HG02943 (cell line): ENCODE data around the gene ABCC9.

Experiments
- ATAC-seq: cut with Tn5 transposase; IDR thresholded peaks from one replicate; pipeline ENCODE4 v1.9.1; 2021; ENCODE audit warnings: mild to moderate bottlenecking, low read depth, moderate library complexity; ENCODE audit not compliant: unreplicated experiment

The ABCC9 gene

DNA sequence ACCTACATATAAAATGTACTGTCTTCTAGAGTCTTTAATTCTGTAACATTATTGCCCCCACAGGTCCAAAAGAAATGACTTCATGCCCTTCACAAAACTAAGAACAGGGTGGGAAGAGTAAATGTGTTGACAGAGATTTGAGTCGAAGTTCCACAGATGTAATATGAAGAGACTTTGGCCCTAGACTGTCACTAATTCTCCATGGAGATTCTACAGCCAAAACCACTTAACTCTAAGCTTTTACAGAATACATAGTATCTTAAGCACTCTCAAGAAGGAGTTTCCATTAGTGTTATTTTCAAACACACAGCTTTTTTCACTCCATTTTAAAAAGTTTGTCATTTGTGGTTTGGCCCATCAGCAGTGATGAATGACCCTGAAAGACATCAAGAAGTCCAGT, 56.3 kb downstream of the ABCC9 start:
- ATAC-seq = no peak

DNA sequence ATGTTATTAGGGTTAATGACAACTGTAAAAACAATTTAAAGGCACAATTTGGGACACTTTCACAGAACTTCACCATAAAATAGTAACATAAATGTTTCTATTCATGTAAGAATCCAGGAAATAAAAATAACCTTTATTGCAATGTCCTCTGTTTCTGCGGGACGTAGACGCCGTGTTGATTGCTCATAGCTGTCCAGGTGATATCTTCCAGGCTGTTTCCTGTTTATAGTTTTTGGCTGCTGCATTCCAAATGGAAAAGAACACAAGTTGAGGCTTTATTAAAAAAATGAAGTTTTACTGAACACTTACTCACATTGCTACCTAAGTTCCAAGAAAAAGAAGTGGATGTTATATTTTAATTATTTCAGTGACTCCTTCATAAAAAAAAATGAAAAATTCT, 58.6 kb downstream of the ABCC9 start:
- no peak for ATAC-seq

DNA sequence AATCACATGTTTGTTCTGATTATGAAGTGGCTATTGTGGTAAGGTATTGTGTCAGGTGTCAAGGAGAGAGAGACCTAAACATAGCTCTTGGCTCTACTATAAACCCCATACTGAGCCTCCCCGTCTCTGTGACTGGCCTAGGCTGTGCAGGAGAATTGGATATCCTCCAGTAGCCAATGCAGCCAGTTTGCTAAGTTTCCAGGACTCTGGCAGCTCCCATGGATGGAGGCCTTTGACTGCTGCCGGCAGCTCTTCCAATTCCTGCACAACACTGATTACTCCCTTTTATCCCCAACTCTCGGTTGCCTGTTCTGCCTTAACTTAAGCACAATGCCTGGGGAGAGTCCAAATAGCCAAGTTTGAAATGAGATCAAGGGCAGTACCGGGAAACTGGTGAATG, 59.3 kb downstream of the ABCC9 start:
- no peak for ATAC-seq

DNA sequence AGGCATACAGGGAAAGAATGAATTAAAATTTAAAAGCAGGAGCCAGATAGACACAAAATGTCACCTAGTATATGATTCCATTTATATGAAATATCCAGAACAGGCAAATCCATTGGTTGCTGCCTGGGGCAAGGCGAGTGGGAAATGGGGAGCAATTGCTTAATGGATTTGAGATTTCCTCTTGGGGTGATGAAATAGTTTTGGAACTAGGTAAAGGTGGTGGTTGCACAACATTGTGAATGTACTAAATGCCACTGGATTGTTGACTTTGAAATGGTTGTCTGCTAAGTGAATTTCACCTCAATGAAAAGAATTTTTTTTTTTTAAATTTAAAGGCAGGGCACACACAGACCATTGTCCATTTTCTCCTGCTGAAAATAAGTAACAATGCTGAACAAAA, 61.9 kb downstream of the ABCC9 start:
- ATAC-seq = no peak

DNA sequence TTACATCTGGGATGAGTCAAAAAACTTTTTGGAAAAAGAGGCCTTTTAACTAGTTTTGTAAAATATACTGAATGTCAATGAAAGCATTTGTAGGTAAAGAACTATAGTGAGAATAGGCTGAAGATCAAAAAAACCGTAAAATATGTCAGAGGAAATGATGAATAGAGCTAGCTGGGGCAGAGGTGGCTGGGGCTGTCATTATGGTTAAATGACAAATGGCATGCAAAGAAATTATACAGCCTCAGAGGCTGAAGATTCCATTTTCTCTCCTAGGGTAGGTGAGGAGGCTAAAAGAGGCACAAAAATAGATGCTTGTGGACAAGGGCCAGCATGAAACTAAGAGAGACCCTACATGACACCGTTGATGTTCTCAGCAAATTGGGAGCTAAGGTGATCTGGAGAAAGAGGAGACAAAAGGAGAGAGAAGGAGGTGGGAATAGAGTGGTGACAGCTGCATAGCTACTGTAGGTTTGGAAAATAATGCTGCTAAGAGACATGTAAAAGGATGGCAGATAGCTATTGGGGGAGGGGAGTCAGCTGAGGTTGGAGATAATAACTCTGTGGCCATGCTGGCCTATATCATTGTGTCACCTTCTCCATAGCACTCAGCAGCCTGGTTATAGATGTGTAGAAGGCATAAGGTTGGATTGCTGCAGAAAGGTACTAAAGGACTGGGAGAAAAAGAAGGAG, 63.8 kb downstream of the ABCC9 start:
- no peak for ATAC-seq

DNA sequence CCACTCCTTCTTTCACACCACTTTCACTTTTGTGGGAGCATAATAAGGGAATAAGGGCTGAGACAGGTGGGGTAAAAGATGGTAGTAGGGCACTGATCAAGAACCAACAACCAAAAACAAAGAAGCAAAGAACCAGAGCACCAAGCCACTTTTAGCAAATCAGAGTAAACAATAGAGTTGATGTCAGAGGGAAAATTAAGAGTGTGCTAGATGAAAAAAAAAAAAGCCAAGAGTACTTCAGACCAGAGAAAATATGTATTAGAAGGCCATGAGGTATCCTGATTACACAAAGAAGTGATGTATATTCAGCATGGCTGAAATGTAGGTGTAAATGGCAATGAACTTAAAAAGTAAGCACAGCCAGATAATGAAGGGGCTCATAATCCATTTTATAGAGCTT, 75.4 kb downstream of the ABCC9 start:
- no peak for ATAC-seq

DNA sequence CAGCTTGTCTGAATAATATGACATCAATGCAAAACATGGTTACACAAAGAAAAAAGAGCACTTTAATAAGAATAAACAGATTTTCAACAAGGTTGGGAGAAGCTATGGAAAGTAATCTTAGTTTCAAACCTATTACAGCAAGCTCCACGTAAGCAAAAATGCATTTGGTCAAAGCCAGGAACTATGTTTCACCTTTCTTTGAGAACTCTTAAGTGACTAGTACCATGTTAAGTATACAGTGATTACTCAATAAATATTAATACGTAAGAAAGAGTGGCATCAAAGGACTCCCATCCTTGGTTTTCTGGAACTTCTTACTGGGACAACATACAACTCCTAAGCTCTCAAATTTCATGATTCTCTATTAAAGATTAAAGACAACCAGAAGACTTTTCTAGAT, 80.7 kb downstream of the ABCC9 start:
- ATAC-seq = no peak

DNA sequence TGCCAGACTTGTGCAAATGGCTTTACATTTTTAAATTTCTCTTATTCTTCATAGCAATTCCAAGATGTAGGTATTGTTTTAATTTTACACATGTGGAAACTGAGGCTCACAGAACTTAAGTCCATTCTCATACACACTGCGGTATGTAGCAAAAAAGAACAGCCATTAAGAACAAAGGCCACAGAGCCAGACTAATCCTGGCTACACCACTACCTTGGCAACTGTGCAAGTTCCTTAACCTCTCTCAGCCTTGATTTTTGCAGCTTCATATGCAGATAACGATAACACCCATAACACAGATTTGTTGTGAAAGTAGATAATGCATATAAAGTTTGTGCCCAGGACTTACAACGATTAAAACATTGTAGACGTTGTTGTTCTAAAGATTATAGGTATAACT, 81.1 kb downstream of the ABCC9 start:
- no peak for ATAC-seq

DNA sequence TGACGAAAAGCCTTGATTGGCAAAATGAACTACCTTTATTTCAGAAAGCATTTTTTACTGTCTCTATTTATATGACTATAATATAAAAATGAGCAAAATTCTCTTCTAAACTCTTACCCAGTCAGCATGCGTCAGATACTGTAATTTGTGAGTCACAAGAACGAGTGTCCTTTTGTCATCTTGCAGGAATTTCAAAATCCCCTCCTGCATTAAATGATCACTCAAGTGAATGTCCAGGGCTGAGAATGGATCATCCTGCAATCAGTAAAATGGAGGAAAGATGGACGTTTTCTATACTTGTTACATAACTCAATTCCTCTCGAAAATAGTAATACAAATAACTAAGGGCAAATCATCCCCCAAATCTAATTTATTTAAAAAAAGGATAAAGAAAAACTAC, 89.0 kb downstream of the ABCC9 start:
- ATAC-seq = no peak

DNA sequence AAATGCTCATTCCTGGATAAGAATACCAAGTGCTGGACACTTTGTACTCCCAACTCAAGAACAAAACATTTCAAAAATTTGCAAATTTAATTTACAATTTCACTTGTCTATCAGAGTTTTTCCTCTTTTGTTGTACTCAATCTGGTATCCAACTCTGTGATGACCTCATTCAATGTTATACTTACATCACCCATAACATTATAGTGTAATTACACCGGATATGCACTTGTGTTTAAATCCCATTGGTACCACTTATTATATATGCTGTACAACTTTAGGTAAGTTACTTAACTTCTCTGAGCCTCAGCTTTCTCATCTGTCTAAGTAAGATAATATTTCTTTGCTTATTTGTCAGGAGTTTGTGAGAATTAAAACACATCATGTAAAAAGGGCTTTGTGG, 90.1 kb downstream of the ABCC9 start:
- no peak for ATAC-seq

DNA sequence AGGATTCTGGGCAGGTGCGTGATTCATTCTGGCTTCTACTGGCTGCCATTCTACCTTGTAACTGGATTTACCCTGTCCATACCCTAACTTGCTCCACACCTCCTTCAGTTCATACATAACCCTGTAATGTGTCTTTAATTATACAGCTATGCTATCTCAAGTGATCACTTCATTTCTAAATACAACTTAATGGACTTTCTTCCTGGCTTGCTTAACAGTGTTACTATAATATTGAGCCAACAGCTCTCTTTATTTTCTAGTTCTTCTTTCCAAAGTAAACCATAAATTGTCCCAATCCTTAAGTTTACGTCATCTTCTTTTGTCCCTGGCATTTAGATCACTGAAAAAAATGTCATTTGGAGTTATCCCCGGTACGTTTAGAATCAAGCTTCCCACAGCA, 90.8 kb downstream of the ABCC9 start:
- ATAC-seq = no peak

DNA sequence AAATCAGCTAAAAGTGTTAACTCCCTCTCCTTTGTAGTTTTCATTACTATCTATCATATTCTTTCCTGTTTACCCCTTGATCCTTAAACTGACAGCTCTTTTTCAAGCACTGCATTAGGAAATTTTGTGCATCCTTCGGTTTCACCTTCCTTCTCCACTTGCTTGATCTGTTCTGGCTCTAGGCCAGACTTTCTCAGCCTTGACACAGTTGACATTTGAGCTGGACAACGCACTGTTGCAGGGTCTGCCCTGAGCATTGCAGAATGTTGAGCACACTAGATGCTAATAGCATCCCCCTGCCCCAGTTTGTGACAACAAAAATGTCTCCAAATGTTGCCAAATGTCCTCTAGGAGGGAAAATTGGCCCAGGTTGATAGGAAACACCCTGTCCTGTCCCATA, 91.3 kb downstream of the ABCC9 start:
- ATAC-seq = no peak

DNA sequence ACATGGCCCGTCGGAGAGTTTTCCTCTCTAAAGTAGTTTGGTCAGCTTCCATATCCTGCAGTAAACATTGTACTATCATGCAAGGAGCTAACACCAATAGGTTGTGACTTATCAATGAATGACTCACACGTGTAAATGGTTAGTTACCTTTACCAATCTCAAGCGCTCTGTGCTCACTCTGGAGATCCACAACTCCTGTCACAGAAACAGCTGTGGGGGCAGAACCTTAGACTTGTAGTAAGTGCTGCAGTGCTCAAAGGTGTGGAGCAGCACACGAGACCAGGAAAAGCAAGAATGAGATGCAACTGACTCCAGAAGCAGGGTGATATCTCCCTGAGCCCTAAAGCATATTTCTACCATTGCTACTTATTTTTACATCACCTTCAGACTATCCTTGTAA, 93.0 kb downstream of the ABCC9 start:
- no peak for ATAC-seq

DNA sequence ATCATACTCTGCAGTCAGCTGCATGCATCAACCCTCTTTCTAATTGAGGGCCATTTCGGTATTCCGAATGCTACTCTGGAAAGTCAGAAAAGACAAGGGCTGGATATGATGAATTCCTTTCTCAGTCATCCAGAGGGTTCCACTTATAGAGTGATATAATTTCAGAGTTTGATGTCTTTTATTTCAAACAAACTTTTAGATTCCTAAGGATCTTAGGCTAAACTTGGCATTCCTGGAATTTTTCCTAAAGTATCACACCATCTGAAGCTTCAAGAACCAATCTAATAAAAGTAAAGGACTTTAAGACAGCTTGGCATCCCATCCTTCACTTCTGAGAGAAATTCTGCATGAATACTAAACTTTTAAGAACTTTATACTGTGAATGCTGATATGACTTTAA, 97.4 kb downstream of the ABCC9 start:
- ATAC-seq = no peak

DNA sequence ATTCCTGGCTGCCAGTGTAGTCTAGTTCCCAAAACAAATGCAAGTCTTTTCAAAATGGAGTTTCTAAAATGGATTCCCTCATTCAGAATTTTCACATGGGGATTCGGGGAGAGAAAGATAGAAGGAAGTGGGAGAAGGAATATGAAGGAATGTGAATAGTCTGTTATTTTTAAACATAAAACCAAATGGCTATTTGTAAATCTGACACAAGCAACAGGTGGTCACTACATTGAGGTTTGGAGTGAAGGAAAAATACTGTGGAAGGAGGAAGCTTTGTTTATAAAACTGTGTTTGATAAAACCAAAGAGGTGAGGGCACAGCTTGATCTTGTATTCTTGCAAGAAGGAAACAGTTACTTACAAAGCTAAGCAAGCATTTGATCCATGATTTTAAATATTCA, 101.5 kb downstream of the ABCC9 start:
- no peak for ATAC-seq

DNA sequence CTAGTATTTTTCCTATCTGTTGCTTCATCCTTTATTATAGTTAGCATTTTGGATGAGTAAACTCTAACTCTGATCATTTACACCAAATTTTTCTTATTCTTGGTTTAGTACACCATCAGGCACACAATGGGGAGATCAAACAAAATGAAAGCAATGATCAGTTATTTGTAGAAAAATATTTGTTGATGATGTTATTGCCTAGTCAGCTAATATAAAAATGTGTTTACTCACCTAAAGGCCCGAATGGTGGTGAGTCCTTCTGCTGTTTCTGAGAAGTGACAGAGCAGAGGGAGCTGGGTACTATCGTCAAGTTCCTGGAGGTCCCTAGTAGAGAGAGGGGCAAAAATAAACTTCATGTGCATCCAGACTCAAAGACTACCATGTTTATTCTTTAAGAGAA, 103.4 kb downstream of the ABCC9 start:
- ATAC-seq = no peak

DNA sequence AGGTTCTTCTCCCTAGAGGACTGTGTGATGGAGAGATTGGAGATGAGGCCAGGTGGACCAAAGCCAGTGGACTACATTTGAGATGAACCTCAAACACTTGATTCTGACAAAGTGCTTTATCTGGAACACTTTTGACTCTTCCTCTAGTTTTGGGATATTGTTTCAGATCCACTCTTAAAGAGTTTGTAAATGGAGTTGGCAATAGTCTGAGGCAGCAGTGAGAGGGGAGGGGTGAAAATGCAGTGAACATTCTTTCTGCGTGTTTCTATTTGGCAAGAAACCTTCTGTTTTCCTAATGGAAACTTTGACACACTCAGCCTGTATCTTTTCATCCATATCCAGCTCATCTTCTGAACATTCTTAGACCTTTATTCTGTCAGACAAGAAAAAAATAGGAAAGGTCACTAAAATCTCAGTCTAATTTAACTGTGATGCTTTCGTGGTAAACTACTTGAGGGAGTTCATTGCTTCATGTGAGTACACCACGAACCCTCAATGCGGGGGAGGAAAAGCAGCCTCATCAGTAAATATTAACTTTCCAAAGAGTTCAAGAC, 109.4 kb downstream of the ABCC9 start:
- ATAC-seq = no peak

DNA sequence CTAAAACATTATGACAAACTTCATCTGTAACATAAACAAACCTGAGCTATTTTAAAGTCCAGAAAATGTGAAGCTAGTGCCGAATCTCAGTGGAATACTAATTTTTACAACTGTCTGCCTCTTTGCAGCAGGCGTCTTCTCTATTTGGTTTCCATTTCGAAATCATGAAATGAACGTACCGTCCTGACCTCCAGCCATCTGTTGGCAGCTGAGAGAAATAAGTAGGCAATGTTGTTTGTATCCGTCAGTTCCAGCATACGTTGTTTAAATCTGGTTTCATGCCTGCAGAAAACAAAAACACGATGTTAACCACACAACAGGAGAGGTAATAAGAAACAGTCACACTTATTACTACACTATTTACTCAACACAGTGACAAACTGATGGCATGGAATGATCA, 112.4 kb downstream of the ABCC9 start:
- ATAC-seq = no peak

DNA sequence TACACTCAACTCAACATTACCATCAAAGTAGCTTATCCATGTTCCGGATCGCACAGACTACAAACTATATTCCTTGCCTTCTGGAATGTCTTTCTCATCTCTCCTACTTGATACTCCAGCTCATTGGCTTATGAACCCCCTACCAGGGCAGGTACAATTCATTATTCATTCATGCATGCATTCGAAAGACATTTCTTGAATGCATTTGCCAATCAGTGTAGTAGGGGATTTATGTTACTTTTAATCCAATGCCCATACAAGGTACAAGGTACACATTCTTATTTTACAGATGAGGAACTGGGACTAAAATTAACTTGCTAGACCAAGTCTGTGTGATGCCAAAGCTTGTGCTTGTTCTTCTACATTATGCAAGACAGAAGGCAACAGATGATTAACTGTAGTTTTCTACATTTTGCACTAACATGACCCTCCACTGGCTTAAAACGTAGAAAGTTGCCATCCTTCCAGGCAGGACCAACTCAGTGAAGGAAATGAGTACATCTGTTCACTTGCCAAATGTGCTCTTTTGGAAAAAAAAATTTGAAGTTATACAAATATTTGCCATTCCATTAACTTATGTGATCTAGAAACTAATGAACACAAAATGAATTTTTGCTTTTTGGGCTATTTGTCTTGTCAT, 113.0 kb downstream of the ABCC9 start:
- ATAC-seq = no peak

DNA sequence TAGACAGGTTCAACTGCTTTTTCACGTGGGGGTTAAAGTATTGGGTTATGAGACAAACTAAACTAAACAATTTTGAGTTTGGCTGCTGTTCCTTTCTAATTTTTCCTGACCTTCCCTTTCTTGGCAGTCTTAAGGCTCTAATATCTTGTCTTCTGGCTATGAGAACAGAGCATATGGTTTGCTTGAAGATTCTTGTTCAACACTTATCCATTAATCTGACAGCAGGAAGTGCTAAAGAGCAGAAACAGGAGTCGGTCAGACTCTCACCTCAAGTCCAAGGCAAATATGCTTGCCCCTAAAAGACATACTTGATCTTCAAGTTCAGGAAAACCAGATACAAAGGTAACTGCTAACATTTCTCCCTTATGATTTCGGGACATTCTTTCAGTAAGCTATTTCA, 114.1 kb downstream of the ABCC9 start:
- ATAC-seq = no peak

DNA sequence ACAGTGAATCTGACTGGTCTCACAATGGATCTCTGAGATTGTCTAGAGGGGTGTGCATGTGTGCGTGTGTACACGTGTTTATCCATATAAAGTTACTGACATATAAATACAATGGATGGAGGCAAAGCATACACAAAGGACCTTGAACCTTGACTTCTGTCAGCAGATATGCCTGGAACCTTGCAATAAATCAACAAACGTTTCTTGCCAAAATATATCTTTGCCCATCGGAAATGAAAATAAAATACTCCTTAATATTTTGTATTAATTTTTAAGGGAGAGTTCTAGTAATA, 114.7 kb downstream of the ABCC9 start:
- ATAC-seq = no peak

DNA sequence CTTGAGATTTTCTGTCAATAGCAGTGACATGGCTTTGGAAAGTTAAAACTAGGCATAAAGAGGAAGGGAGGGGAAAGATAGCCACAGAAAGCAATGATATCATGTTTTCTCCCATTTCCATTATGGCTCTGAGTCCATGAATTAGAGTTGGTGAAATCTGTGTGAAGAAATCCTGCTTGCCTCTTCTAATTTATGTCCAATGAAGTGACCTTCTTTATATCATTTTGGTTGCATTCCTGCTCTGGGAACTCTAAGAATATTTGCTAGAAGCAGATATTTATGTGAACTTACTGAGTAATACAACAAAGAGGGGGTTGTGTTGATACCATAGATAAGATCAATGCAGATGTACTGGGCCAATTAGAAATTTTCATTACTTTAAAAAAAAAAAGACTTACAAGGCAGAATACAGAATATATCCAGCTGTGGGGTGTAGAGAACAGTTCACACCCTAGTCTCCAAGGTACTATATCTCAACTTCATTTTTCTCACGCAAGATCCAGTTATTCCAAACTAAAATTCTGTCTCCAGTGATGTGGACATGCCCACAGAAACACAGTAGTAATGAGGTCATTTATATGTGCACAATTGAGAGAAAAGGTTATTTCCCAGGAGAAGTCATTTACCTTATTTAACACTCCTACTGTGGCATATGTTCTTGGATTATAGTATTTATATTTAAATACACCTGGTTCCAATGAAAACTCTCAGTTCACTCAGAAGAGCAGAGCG, 115.2 kb downstream of the ABCC9 start:
- no peak for ATAC-seq
